A549 (cell line): ENCODE results near the gene CEMP1. TPM values are rescaled to one million over a fixed set of nuclear protein-coding genes. Genes with fewer than 3 reads are reported as not detected.
A peak's percentile ranks its signal among the peaks of the same experiment; 100 is the strongest.

ENCODE experiments used
- ATAC-seq, 2 experiments: fragments of 200-7000 bp in 1 of 2; fragments of >200 bp in 1 of 2; cut with Nextera tagmentation in 1 of 2; cut with Tn5 transposase in 1 of 2; 3 replicates each; pipeline versions ENCODE4 v1.8.0 to v1.9.1; 2018 to 2020; ENCODE audit warnings: mild to moderate bottlenecking in 1 of 2, moderate library complexity in 1 of 2
- CTCF ChIA-PET: fragments of 300-600 bp; sonication (Branson Sonifier 250); formaldehyde crosslinking; extraction: SDS; loops from one replicate; lab custom pipeline; 2021; ENCODE audit warnings: antibody characterized with exemption, inconsistent platforms; lab: Yijun Ruan, JAX
- POLR2A ChIA-PET: fragments of 350-600 bp; formaldehyde crosslinking; extraction: SDS; loops from one replicate; lab custom pipeline; 2021; ENCODE audit warnings: antibody characterized with exemption, inconsistent platforms; lab: Yijun Ruan, JAX
- DNase-seq, 2 experiments: peaks; one replicate each; pipeline versions ENCODE4 v3.0.0 to v3.0.0-alpha.2; 2011 to 2016; ENCODE audit warnings: low read depth in 1 of 2, low spot score in 1 of 2
- FAIRE-seq: peaks from 2 replicates; lab custom pipeline; 2011; peaks lifted over from hg19 to GRCh38; lab: Jason Lieb, UNC
- H3K27ac ChIP-seq, 2 experiments: fragments of >200 bp; sonication (Bioruptor Twin); formaldehyde crosslinking; 3 replicates each; pipeline ENCODE4 v1.5.1; 2016 to 2017
- H3K4me1 ChIP-seq: fragments of >200 bp; sonication (Bioruptor Twin); formaldehyde crosslinking; 3 replicates; pipeline ENCODE4 v1.6.1; 2016
- H3K4me2 ChIP-seq: fragments of >200 bp; sonication (Bioruptor Twin); formaldehyde crosslinking; 3 replicates; pipeline ENCODE4 v1.6.1; 2016
- H3K4me3 ChIP-seq: fragments of >200 bp; sonication (Bioruptor Twin); formaldehyde crosslinking; 3 replicates; pipeline ENCODE4 v1.5.1; 2016
- H3K9me3 ChIP-seq: fragments of >200 bp; sonication (Bioruptor Twin); formaldehyde crosslinking; 3 replicates; pipeline ENCODE4 v1.6.1; 2016
- BCL3 ChIP-seq: fragments of >200 bp; sonication (Bioruptor Twin); formaldehyde crosslinking; IDR thresholded peaks from 3 replicates; pipeline ENCODE4 v1.6.1; 2016
- CBX2 ChIP-seq: fragments of 200-600 bp; sonication (generic); IDR thresholded peaks from 2 replicates; pipeline ENCODE4 v1.6.1; 2016; ENCODE audit warnings: low read depth, mild to moderate bottlenecking, borderline replicate concordance
- CBX8 ChIP-seq: fragments of 200-600 bp; sonication (generic); IDR thresholded peaks from 2 replicates; pipeline ENCODE4 v1.6.1; 2016
- CHD2 ChIP-seq: fragments of 150-350 bp; IDR thresholded peaks from 2 replicates; pipeline ENCODE4 v1.6.1; 2014; ENCODE audit warnings: low read length; ENCODE audit not compliant: partially characterized antibody
- CHD4 ChIP-seq: fragments of 200-600 bp; sonication (generic); IDR thresholded peaks from 2 replicates; pipeline ENCODE4 v1.6.1; 2016; ENCODE audit warnings: antibody characterized with exemption, mild to moderate bottlenecking, borderline replicate concordance
- CTCF ChIP-seq: fragments of >200 bp; sonication (Bioruptor Twin); formaldehyde crosslinking; IDR thresholded peaks from 3 replicates; pipeline ENCODE4 v1.5.1; 2016
- EHMT2 ChIP-seq: fragments of 200-600 bp; sonication (generic); IDR thresholded peaks from 2 replicates; pipeline ENCODE4 v1.6.1; 2016; ENCODE audit warnings: antibody characterized with exemption, low read depth, mild to moderate bottlenecking, moderate library complexity
- ESRRA ChIP-seq: fragments of 150-350 bp; IDR thresholded peaks from 2 replicates; pipeline ENCODE4 v1.6.1; 2014; ENCODE audit warnings: mild to moderate bottlenecking, low read length, borderline replicate concordance
- HMGXB4 ChIP-seq: fragments of 250-450 bp; sonication (Bioruptor Pico); IDR thresholded peaks from 2 replicates; pipeline ENCODE4 v1.5.0; 2021; ENCODE audit warnings: mild to moderate bottlenecking, moderate library complexity, borderline replicate concordance
- HOXA7 ChIP-seq: fragments of 250-450 bp; sonication (Bioruptor Pico); IDR thresholded peaks from 2 replicates; pipeline ENCODE4 v1.5.0; 2020; ENCODE audit warnings: mild to moderate bottlenecking, moderate library complexity
- JUN ChIP-seq, 2 experiments: fragments of >200 bp; sonication (Bioruptor Twin); formaldehyde crosslinking; IDR thresholded peaks; 2 replicates in 1 of 2; 3 replicates in 1 of 2; pipeline ENCODE4 v1.6.1; 2016 to 2017
- KDM5A ChIP-seq: fragments of 200-600 bp; sonication (generic); IDR thresholded peaks from 2 replicates; pipeline ENCODE4 v1.6.1; 2016; ENCODE audit warnings: antibody characterized with exemption, mild to moderate bottlenecking
- MAX ChIP-seq: IDR thresholded peaks from 2 replicates; pipeline ENCODE4 v1.6.1; 2012
- MAZ ChIP-seq: fragments of 150-350 bp; IDR thresholded peaks from 2 replicates; pipeline ENCODE4 v1.6.1; 2014; ENCODE audit warnings: antibody characterized with exemption, low read depth, low read length, borderline replicate concordance
- NR3C1 ChIP-seq: fragments of >200 bp; sonication (Bioruptor Twin); formaldehyde crosslinking; IDR thresholded peaks from 3 replicates; pipeline ENCODE4 v1.6.1; 2017
- POLR2AphosphoS2 ChIP-seq: conservative IDR thresholded peaks from 2 replicates; pipeline ENCODE4 v1.6.1; 2012; ENCODE audit warnings: low read length, improper control_type of control experiment, inconsistent platforms
- RAD21 ChIP-seq, 2 experiments: fragments of >200 bp in 1 of 2; sonication (Bioruptor Twin) in 1 of 2; formaldehyde crosslinking in 1 of 2; IDR thresholded peaks in 1 of 2; conservative IDR thresholded peaks in 1 of 2; 2 replicates in 1 of 2; 3 replicates in 1 of 2; pipeline ENCODE4 v1.6.1; 2012 to 2018; ENCODE audit warnings: inconsistent platforms in 1 of 2
- RFX5 ChIP-seq: fragments of 450-650 bp; IDR thresholded peaks from 2 replicates; pipeline ENCODE4 v1.7.1; 2014; ENCODE audit warnings: antibody characterized with exemption, mild to moderate bottlenecking, moderate library complexity
- SMC3 ChIP-seq: fragments of >200 bp; sonication (Bioruptor Twin); formaldehyde crosslinking; IDR thresholded peaks from 3 replicates; pipeline ENCODE4 v1.6.1; 2018; ENCODE audit warnings: inconsistent platforms
- SREBF2 ChIP-seq: fragments of 450-650 bp; IDR thresholded peaks from 2 replicates; pipeline ENCODE4 v1.6.1; 2014; ENCODE audit warnings: mild to moderate bottlenecking, moderate library complexity
- TFCP2L1 ChIP-seq: fragments of 250-450 bp; sonication (Bioruptor Pico); IDR thresholded peaks from 2 replicates; pipeline ENCODE4 v1.5.0; 2021; ENCODE audit warnings: mild to moderate bottlenecking
- USF2 ChIP-seq: fragments of 450-650 bp; IDR thresholded peaks from 2 replicates; pipeline ENCODE4 v1.6.1; 2014; ENCODE audit warnings: antibody characterized with exemption
- ZFP36 ChIP-seq: fragments of 450-650 bp; IDR thresholded peaks from 2 replicates; pipeline ENCODE4 v1.6.1; 2014; ENCODE audit warnings: borderline replicate concordance; ENCODE audit not compliant: partially characterized antibody
- ZNF302 ChIP-seq: fragments of 250-450 bp; sonication (Bioruptor Pico); IDR thresholded peaks from 2 replicates; pipeline ENCODE4 v1.9.0; 2021; ENCODE audit warnings: inconsistent platforms, mild to moderate bottlenecking, moderate library complexity
- WGBS: methylation state at CpG from one replicate; pipeline ENCODE4 v1.1.6; 2017; ENCODE audit errors: missing lambda C conversion rate; 5-methylcytosine and 5-hydroxymethylcytosine counted together
- polyA plus RNA-seq, 4 experiments: library from polyadenylated mRNA; depleted of rRNA in 3 of 4; stranded (reverse); fragments of >200 nt; fragmentation: RNase III in 1 of 4; extraction: RNeasy Plus Mini Kit Qiagen cat#74134 plus additional on column Dnase treatment in 1 of 4; gene quantifications; 2 replicates in 3 of 4; 3 replicates in 1 of 4; pipeline ENCODE4 v1.2.3, GENCODE V29; 2011 to 2017

CEMP1 gene
- polyA plus RNA-seq, 2 of the 4 experiments (the other 2 are of a cell fraction) = not detected

GRCh38 chr16:2501946-2502895 lies 29.0 kb downstream of the CEMP1 start (continued):
- no peak for TF ChIP-seq KDM5A

- FAIRE-seq (no peak), ATAC-seq (peak; percentile 87 to 95), DNase-seq (peak; percentile 82 to 83)
- H3K4me3 ChIP-seq = no peak overlapping the region
- POLR2A ChIA-PET = interaction anchor here (0.9 to 1.1 kb wide), 4 partner anchors 11 to 536 kb away, joined by 3 to 4 read pairs (median 3); partner anchors contain the start of genes ECI1 and RPS2
- H3K9me3 ChIP-seq = no peaks in the 10 kb centered on the region
- no peak for TF ChIP-seq CHD4
- no peak for TF ChIP-seq ZFP36
- TF ChIP-seq MAX = peak; percentile 35; the same call in 1 of the 2 replicates
- peak; percentile 92 for TF ChIP-seq CTCF
- TF ChIP-seq RAD21 (conservative IDR thresholded peaks at IDR 0.05 in 1 of 2, IDR thresholded peaks at IDR 0.05 in 1 of 2) = peak; percentile 93 to 95
- peak; percentile 77 for TF ChIP-seq SMC3
- TF ChIP-seq RFX5 = no peak
- no peak for TF ChIP-seq ZNF302
- peak; percentile 17; the same call in 1 of the 2 replicates for TF ChIP-seq USF2
- TF ChIP-seq BCL3 = no peak
- TF ChIP-seq TFCP2L1 = no peak
- TF ChIP-seq SREBF2 = no peak
- no peak for TF ChIP-seq MAZ
- peak overlapping the region; percentile 62 for H3K4me2 ChIP-seq
- CTCF ChIA-PET = interaction anchor here (0.5 to 6.4 kb wide), 66 partner anchors 12 to 348 kb away, joined by 3 to 98 read pairs (median 4); partner anchors contain the start of genes ABCA3, AMDHD2, ATP6V0C and CCNF
- WGBS = 85% methylated on average over 9 of the region's 23 CpGs
- peak overlapping the region; percentile 36 to 65; a peak in 3 of 6 replicates for H3K27ac ChIP-seq
- peaks cover 28% of the 10 kb centered on the region for H3K4me1 ChIP-seq
These were observed 30.1 kb downstream of the CEMP1 start for GRCh38 chr16:2500918-2501750.

GRCh38 chr16:2500430-2500917 lies 30.7 kb downstream of the CEMP1 start:
- no peak overlapping the region for H3K27ac ChIP-seq
- H3K4me3 ChIP-seq = no peak overlapping the region
- FAIRE-seq (no peak), DNase-seq (no peak), ATAC-seq (peak; percentile 57 to 63)
- TF ChIP-seq HMGXB4 (CRISPR knock-in tag) = no peak
- no peak for TF ChIP-seq MAX
- TF ChIP-seq MAZ = no peak
- no peak for TF ChIP-seq POLR2AphosphoS2
- no peak for TF ChIP-seq JUN (IDR thresholded peaks at IDR 0.05)
- no peak for TF ChIP-seq CBX8
- TF ChIP-seq HOXA7 (CRISPR knock-in tag) = no peak
- TF ChIP-seq EHMT2 = no peak
- no peak for TF ChIP-seq CBX2
- TF ChIP-seq SMC3 = no peak
- TF ChIP-seq NR3C1 = no peak
- TF ChIP-seq CHD2 = no peak
- TF ChIP-seq KDM5A = no peak
- TF ChIP-seq ESRRA = no peak
- ChIA-PET CTCF (interaction anchor here (0.6 to 6.4 kb wide), 51 partner anchors 12 to 348 kb away, joined by 3 to 98 read pairs (median 4); partner anchors contain the start of genes ABCA3, AMDHD2, ATP6V0C and CCNF), POLR2A (interaction anchor here (0.6 kb wide), 1 partner anchor 262 kb away, joined by 3 read pairs; no protein-coding TSS in a partner anchor)
- 81% methylated on average over 19 of the region's 20 CpGs for WGBS
- H3K9me3 ChIP-seq = no peaks in the 10 kb centered on the region
- no peak overlapping the region for H3K4me2 ChIP-seq
- H3K4me1 ChIP-seq = peaks cover 28% of the 10 kb centered on the region
